HG03095 (cell line): ENCODE results near the gene LRMDA.

ENCODE experiments used
- ATAC-seq: cut with Tn5 transposase; IDR thresholded peaks from one replicate; pipeline ENCODE4 v1.9.1; 2021; ENCODE audit warnings: moderate library complexity; ENCODE audit not compliant: unreplicated experiment

LRMDA gene

GRCh38 chr10:75568450-75569130, 137.2 kb downstream of the LRMDA start:
- ATAC-seq = no peak

GRCh38 chr10:75569506-75569905, 138.1 kb downstream of the LRMDA start:
- ATAC-seq = no peak

- ATAC-seq = no peak
These were observed 141.1 kb downstream of the LRMDA start for GRCh38 chr10:75572478-75572877.

- ATAC-seq = no peak
These were observed 144.5 kb downstream of the LRMDA start for GRCh38 chr10:75575940-75576339.

- ATAC-seq = no peak
These were observed 150.7 kb downstream of the LRMDA start for GRCh38 chr10:75582102-75582501.

- no peak for ATAC-seq
These were observed 153.9 kb downstream of the LRMDA start for GRCh38 chr10:75585294-75585693.

- no peak for ATAC-seq
These were observed 155.4 kb downstream of the LRMDA start for GRCh38 chr10:75586814-75587213.

GRCh38 chr10:75588031-75588430, 156.6 kb downstream of the LRMDA start:
- ATAC-seq = no peak

- no peak for ATAC-seq
These were observed 158.7 kb downstream of the LRMDA start for GRCh38 chr10:75589895-75590654.

- no peak for ATAC-seq
These were observed 160.8 kb downstream of the LRMDA start for GRCh38 chr10:75592151-75592787.

GRCh38 chr10:75592791-75593643, 161.6 kb downstream of the LRMDA start:
- ATAC-seq = no peak

GRCh38 chr10:75593692-75594556, 162.5 kb downstream of the LRMDA start:
- ATAC-seq = no peak

- no peak for ATAC-seq
These were observed 165.7 kb downstream of the LRMDA start for GRCh38 chr10:75596930-75597620.

- ATAC-seq = no peak
These were observed 166.5 kb downstream of the LRMDA start for GRCh38 chr10:75597773-75598440.

GRCh38 chr10:75598998-75599397, 167.6 kb downstream of the LRMDA start:
- no peak for ATAC-seq

- ATAC-seq = no peak
These were observed 168.6 kb downstream of the LRMDA start for GRCh38 chr10:75599875-75600648.

GRCh38 chr10:75600833-75601232, 169.4 kb downstream of the LRMDA start:
- ATAC-seq = no peak

- no peak for ATAC-seq
These were observed 170.9 kb downstream of the LRMDA start for GRCh38 chr10:75602341-75602740.
